H9 (cell line): ENCODE data around the gene SLPI. TPM values are rescaled to one million over a fixed set of nuclear protein-coding genes. Genes with fewer than 3 reads are reported as not detected.

Experiments used
- DNase-seq: peaks from one replicate; pipeline ENCODE4 v3.0.0-alpha.2; 2017
- H2AFZ ChIP-seq: one replicate; pipeline ENCODE4 v1.6.1; 2013; ENCODE audit warnings: mild to moderate bottlenecking, low read length, control low read depth, moderate library complexity
- H2AK5ac ChIP-seq: 2 replicates; pipeline ENCODE4 v1.6.1; 2013; ENCODE audit warnings: low read length, control low read depth, mixed read lengths; ENCODE audit not compliant: insufficient read length
- H2BK120ac ChIP-seq: one replicate; pipeline ENCODE4 v1.6.1; 2013; ENCODE audit warnings: low read depth, mild to moderate bottlenecking, low read length, control low read depth, inconsistent platforms; ENCODE audit not compliant: poor library complexity, severe bottlenecking
- H2BK12ac ChIP-seq: 2 replicates; pipeline ENCODE4 v1.6.1; 2013; ENCODE audit warnings: low read length, control low read depth, mixed read lengths, low read depth; ENCODE audit not compliant: insufficient read length
- H2BK15ac ChIP-seq: 2 replicates; pipeline ENCODE4 v1.6.1; 2013; ENCODE audit warnings: low read depth, low read length, control low read depth
- H2BK20ac ChIP-seq: one replicate; pipeline ENCODE4 v1.6.1; 2013; ENCODE audit warnings: low read depth, mild to moderate bottlenecking, low read length, control low read depth, inconsistent platforms; ENCODE audit not compliant: poor library complexity, severe bottlenecking
- H2BK5ac ChIP-seq: 2 replicates; pipeline ENCODE4 v1.6.1; 2013; ENCODE audit warnings: low read length, control low read depth, mixed read lengths; ENCODE audit not compliant: insufficient read length
- H3K14ac ChIP-seq: 2 replicates; pipeline ENCODE4 v1.6.1; 2013; ENCODE audit warnings: low read length, control low read depth; ENCODE audit not compliant: insufficient read depth
- H3K18ac ChIP-seq: 2 replicates; pipeline ENCODE4 v1.6.1; 2013; ENCODE audit warnings: low read depth, mild to moderate bottlenecking, mixed read lengths, low read length, control low read depth; ENCODE audit not compliant: insufficient read length
- H3K23ac ChIP-seq: 2 replicates; pipeline ENCODE4 v1.6.1; 2013; ENCODE audit warnings: low read length, control low read depth, mixed read lengths, low read depth; ENCODE audit not compliant: insufficient read length
- H3K23me2 ChIP-seq: 2 replicates; pipeline ENCODE4 v1.6.1; 2013; ENCODE audit warnings: low read depth, mild to moderate bottlenecking, mixed read lengths, low read length, control low read depth; ENCODE audit not compliant: insufficient read length, poor library complexity, severe bottlenecking
- H3K27ac ChIP-seq: 2 replicates; pipeline ENCODE4 v1.5.1; 2013; ENCODE audit warnings: low read length, control low read depth, mixed read lengths, low read depth; ENCODE audit not compliant: insufficient read length
- H3K27me3 ChIP-seq: 2 replicates; pipeline ENCODE4 v1.6.1; 2013; ENCODE audit warnings: low read length, control low read depth, inconsistent platforms; ENCODE audit not compliant: insufficient read depth
- H3K4ac ChIP-seq: 2 replicates; pipeline ENCODE4 v1.6.1; 2013; ENCODE audit warnings: low read depth, mild to moderate bottlenecking, control low read depth, inconsistent platforms, low read length, moderate library complexity
- H3K4me1 ChIP-seq: 2 replicates; pipeline ENCODE4 v1.6.1; 2013; ENCODE audit warnings: low read length, control low read depth, inconsistent platforms; ENCODE audit not compliant: insufficient read depth
- H3K4me2 ChIP-seq: 2 replicates; pipeline ENCODE4 v1.6.1; 2013; ENCODE audit warnings: low read length, control low read depth, mixed read lengths; ENCODE audit not compliant: insufficient read length, insufficient read depth
- H3K56ac ChIP-seq: 2 replicates; pipeline ENCODE4 v1.6.1; 2013; ENCODE audit warnings: low read depth, mild to moderate bottlenecking, mixed read lengths, low read length, control low read depth; ENCODE audit not compliant: insufficient read length
- H3K79me1 ChIP-seq: 2 replicates; pipeline ENCODE4 v1.6.1; 2013; ENCODE audit warnings: low read depth, mild to moderate bottlenecking, moderate library complexity, low read length, control low read depth, inconsistent platforms; ENCODE audit not compliant: insufficient read depth, poor library complexity, severe bottlenecking
- H3K79me2 ChIP-seq: 2 replicates; pipeline ENCODE4 v1.6.1; 2013; ENCODE audit warnings: low read length, control low read depth, inconsistent platforms; ENCODE audit not compliant: insufficient read depth
- H3K9ac ChIP-seq: 2 replicates; pipeline ENCODE4 v1.6.1; 2013; ENCODE audit warnings: low read length, control low read depth, mixed read lengths; ENCODE audit not compliant: insufficient read length; ENCODE audit errors: extremely low read depth
- H3K9me3 ChIP-seq: one replicate; pipeline ENCODE4 v1.6.1; 2013; ENCODE audit warnings: low read depth, low read length, inconsistent platforms; ENCODE audit not compliant: control insufficient read depth
- H3T11ph ChIP-seq: one replicate; pipeline ENCODE4 v1.6.1; 2013; ENCODE audit warnings: mild to moderate bottlenecking, low read length, control low read depth, inconsistent platforms
- H4K20me1 ChIP-seq: one replicate; pipeline ENCODE4 v1.6.1; 2013; ENCODE audit not compliant: control insufficient read depth, insufficient read length, insufficient read depth
- H4K5ac ChIP-seq: 2 replicates; pipeline ENCODE4 v1.6.1; 2013; ENCODE audit warnings: low read depth, mild to moderate bottlenecking, mixed read lengths, low read length, control low read depth; ENCODE audit not compliant: insufficient read length
- H4K8ac ChIP-seq: replicated peaks from 2 replicates; pipeline ENCODE4 v1.6.1; 2013; ENCODE audit warnings: low read length, control low read depth, mixed read lengths, low read depth; ENCODE audit not compliant: insufficient read length
- H4K91ac ChIP-seq: 2 replicates; pipeline ENCODE4 v1.6.1; 2013; ENCODE audit warnings: low read depth, mild to moderate bottlenecking, moderate library complexity, mixed read lengths, low read length, control low read depth; ENCODE audit not compliant: insufficient read length
- H3K27ac Mint-ChIP-seq, 3 experiments: 2 replicates in 2 of 3; 3 replicates in 1 of 3; pipeline ENCODE4 v1.8.0; 2020 to 2021; ENCODE audit warnings: mixed read lengths in 3 of 3, mild to moderate bottlenecking in 1 of 3, moderate library complexity in 1 of 3
- H3K27me3 Mint-ChIP-seq: 2 replicates; pipeline ENCODE4 v1.8.0; 2021; ENCODE audit warnings: low read depth, mild to moderate bottlenecking, moderate library complexity, mixed read lengths
- H3K36me3 Mint-ChIP-seq, 3 experiments: 2 replicates in 2 of 3; 3 replicates in 1 of 3; pipeline ENCODE4 v1.8.0; 2020 to 2021; ENCODE audit warnings: low read depth in 3 of 3, mixed read lengths in 3 of 3; ENCODE audit not compliant: insufficient read depth in 1 of 3
- H3K4me1 Mint-ChIP-seq, 2 experiments: 2 replicates each; pipeline ENCODE4 v1.8.0; 2020; ENCODE audit warnings: mixed read lengths in 2 of 2
- H3K4me3 Mint-ChIP-seq, 2 experiments: 2 replicates in 1 of 2; 3 replicates in 1 of 2; pipeline ENCODE4 v1.8.0; 2020 to 2021; ENCODE audit warnings: mild to moderate bottlenecking in 2 of 2, mixed read lengths in 2 of 2, moderate library complexity in 1 of 2
- H3K9me3 Mint-ChIP-seq, 2 experiments: 2 replicates in 1 of 2; 3 replicates in 1 of 2; pipeline ENCODE4 v1.8.0; 2020; ENCODE audit warnings: mild to moderate bottlenecking in 2 of 2, mixed read lengths in 2 of 2, moderate library complexity in 1 of 2
- total RNA-seq: library from RNA; stranded (reverse); gene quantifications from 2 replicates; pipeline ENCODE4 v1.2.1, GENCODE V29; 2021
- TF ChIP-seq, protein P1 (sequence below): fragments of 200-600 bp; sonication (generic); conservative IDR thresholded peaks from 3 replicates; pipeline ENCODE4 v1.8.0; 2021; ENCODE audit warnings: antibody characterized with exemption, mild to moderate bottlenecking

The SLPI gene
- total RNA-seq, 1 experiment from 2014 or later = not detected

DNA sequence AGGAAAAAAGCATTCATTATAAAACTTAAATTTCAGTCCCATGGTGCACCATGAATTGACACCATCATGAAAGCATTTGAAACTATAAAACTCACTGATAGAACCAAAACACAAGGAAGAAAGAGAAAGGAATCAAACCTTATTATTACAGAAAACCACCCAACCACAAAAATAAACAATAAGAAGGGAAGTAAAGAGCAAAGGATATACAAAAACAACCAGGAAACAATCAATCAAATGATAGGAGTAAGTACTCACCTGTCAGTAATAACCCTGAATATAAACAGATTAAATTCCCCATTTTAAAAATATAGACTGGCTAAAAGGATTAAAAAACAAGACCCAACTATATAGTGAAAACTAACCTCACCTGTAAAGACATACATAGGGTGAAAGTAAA, 5.8 kb downstream of the SLPI start:
- no peak overlapping the region for H2AFZ ChIP-seq
- Mint-ChIP-seq H3K27ac (no peak overlapping the region), H3K4me1 (no peaks in the 10 kb centered on the region), H3K27me3 (peaks cover 42% of the 10 kb centered on the region), H3K4me3 (no peak overlapping the region), H3K36me3 (no peaks in the 10 kb centered on the region), H3K9me3 (no peaks in the 10 kb centered on the region)
- H2BK15ac ChIP-seq = no peak overlapping the region
- no peak overlapping the region for H3K4me2 ChIP-seq
- H2BK5ac ChIP-seq = no peak overlapping the region
- no peak for DNase-seq
- H3K56ac ChIP-seq = no peak overlapping the region
- no peaks in the 10 kb centered on the region for H3K27me3 ChIP-seq
- H3K79me2 ChIP-seq = no peaks in the 10 kb centered on the region
- no peak overlapping the region for H3T11ph ChIP-seq
- H3K23ac ChIP-seq = no peak overlapping the region
- H3K79me1 ChIP-seq = no peaks in the 10 kb centered on the region
- TF ChIP-seq, protein P1, sequence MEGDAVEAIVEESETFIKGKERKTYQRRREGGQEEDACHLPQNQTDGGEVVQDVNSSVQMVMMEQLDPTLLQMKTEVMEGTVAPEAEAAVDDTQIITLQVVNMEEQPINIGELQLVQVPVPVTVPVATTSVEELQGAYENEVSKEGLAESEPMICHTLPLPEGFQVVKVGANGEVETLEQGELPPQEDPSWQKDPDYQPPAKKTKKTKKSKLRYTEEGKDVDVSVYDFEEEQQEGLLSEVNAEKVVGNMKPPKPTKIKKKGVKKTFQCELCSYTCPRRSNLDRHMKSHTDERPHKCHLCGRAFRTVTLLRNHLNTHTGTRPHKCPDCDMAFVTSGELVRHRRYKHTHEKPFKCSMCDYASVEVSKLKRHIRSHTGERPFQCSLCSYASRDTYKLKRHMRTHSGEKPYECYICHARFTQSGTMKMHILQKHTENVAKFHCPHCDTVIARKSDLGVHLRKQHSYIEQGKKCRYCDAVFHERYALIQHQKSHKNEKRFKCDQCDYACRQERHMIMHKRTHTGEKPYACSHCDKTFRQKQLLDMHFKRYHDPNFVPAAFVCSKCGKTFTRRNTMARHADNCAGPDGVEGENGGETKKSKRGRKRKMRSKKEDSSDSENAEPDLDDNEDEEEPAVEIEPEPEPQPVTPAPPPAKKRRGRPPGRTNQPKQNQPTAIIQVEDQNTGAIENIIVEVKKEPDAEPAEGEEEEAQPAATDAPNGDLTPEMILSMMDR = no peak
- H4K8ac ChIP-seq = no peak overlapping the region
- H3K9me3 ChIP-seq = no peaks in the 10 kb centered on the region
- H3K9ac ChIP-seq = no peak overlapping the region
- no peak overlapping the region for H2AK5ac ChIP-seq
- H3K14ac ChIP-seq = no peak overlapping the region
- no peak overlapping the region for H2BK12ac ChIP-seq
- H3K4ac ChIP-seq = no peak overlapping the region
- H2BK120ac ChIP-seq = no peak overlapping the region
- no peaks in the 10 kb centered on the region for H4K20me1 ChIP-seq
- H3K27ac ChIP-seq = no peak overlapping the region
- H4K91ac ChIP-seq = no peak overlapping the region
- no peak overlapping the region for H3K18ac ChIP-seq
- H3K23me2 ChIP-seq = no peaks in the 10 kb centered on the region
- no peaks in the 10 kb centered on the region for H3K4me1 ChIP-seq
- H2BK20ac ChIP-seq = no peak overlapping the region
- H4K5ac ChIP-seq = no peak overlapping the region
